Osteocyte (in vitro differentiated cells): ENCODE data around the gene CUZD1. TPM values are rescaled to one million over a fixed set of nuclear protein-coding genes. Genes with fewer than 3 reads are reported as not detected.
A peak's percentile ranks its signal among the peaks of the same experiment; 100 is the strongest.
"Not testable (repeated sequence)": the region's sequence is repeated elsewhere in the genome, so short reads cannot be mapped to it uniquely, and the experiment has no call there.

Experiments used
- DNase-seq: peaks from one replicate; pipeline ENCODE4 v3.0.0; 2021; ENCODE audit warnings: mixed read lengths; ENCODE audit not compliant: unreplicated experiment; ENCODE audit errors: extremely low spot score
- H3K27ac Mint-ChIP-seq: one replicate; pipeline ENCODE4 v1.8.0; 2021; ENCODE audit warnings: mild to moderate bottlenecking, mixed read lengths; ENCODE audit not compliant: unreplicated experiment
- H3K27me3 Mint-ChIP-seq: one replicate; pipeline ENCODE4 v1.8.0; 2021; ENCODE audit warnings: mixed read lengths; ENCODE audit not compliant: unreplicated experiment
- H3K36me3 Mint-ChIP-seq: one replicate; pipeline ENCODE4 v1.8.0; 2021; ENCODE audit warnings: mixed read lengths; ENCODE audit not compliant: unreplicated experiment
- H3K4me1 Mint-ChIP-seq: one replicate; pipeline ENCODE4 v1.8.0; 2021; ENCODE audit warnings: mixed read lengths; ENCODE audit not compliant: unreplicated experiment
- H3K4me3 Mint-ChIP-seq: one replicate; pipeline ENCODE4 v1.8.0; 2021; ENCODE audit warnings: mild to moderate bottlenecking, moderate library complexity, mixed read lengths; ENCODE audit not compliant: unreplicated experiment
- H3K9me3 Mint-ChIP-seq: one replicate; pipeline ENCODE4 v1.8.0; 2021; ENCODE audit warnings: mixed read lengths; ENCODE audit not compliant: unreplicated experiment
- CTCF ChIP-seq: fragments of 200-600 bp; sonication (generic); IDR thresholded peaks from 2 replicates; pipeline ENCODE4 v1.5.0; 2021; ENCODE audit warnings: antibody characterized with exemption, mild to moderate bottlenecking, moderate library complexity
- total RNA-seq: library from RNA; stranded (reverse); gene quantifications from 2 replicates; pipeline ENCODE4 v1.2.1, GENCODE V29; 2021

Gene CUZD1
- total RNA-seq, 1 donor from 2014 or later = 0.30 TPM

GRCh38 chr10:122866757-122867482 is 21.3 kb upstream of the CUZD1 start:
- DNase-seq, H3K4me3 Mint-ChIP-seq, H3K9me3 Mint-ChIP-seq, H3K27ac Mint-ChIP-seq, H3K27me3 Mint-ChIP-seq, H3K36me3 Mint-ChIP-seq: not testable (repeated sequence)
- peaks cover 24% of the 10 kb centered on the region for H3K4me1 Mint-ChIP-seq

- no peaks in the 10 kb centered on the region for H3K27me3 Mint-ChIP-seq
- no peaks in the 10 kb centered on the region for H3K36me3 Mint-ChIP-seq
- H3K27ac Mint-ChIP-seq = peak overlapping the region; percentile 70
- DNase-seq = no peak
- no peak overlapping the region for H3K4me3 Mint-ChIP-seq
- no peak for TF ChIP-seq CTCF
- H3K4me1 Mint-ChIP-seq = peaks cover 32% of the 10 kb centered on the region
- H3K9me3 Mint-ChIP-seq = peaks cover 4% of the 10 kb centered on the region
These were observed 19.2 kb upstream of the CUZD1 start for GRCh38 chr10:122864901-122865300.

- H3K4me1 Mint-ChIP-seq = peaks cover 32% of the 10 kb centered on the region
- no peak for TF ChIP-seq CTCF
- no peaks in the 10 kb centered on the region for H3K9me3 Mint-ChIP-seq
- DNase-seq = no peak
- no peaks in the 10 kb centered on the region for H3K36me3 Mint-ChIP-seq
- H3K4me3 Mint-ChIP-seq = no peak overlapping the region
- peak overlapping the region; percentile 70 for H3K27ac Mint-ChIP-seq
- H3K27me3 Mint-ChIP-seq = no peaks in the 10 kb centered on the region
These were observed 18.5 kb upstream of the CUZD1 start for GRCh38 chr10:122864194-122864592.

GRCh38 chr10:122863216-122864193 is 17.8 kb upstream of the CUZD1 start:
- H3K9me3 Mint-ChIP-seq = no peaks in the 10 kb centered on the region
- H3K27me3 Mint-ChIP-seq = no peaks in the 10 kb centered on the region
- no peak overlapping the region for H3K4me3 Mint-ChIP-seq
- no peak for TF ChIP-seq CTCF
- no peaks in the 10 kb centered on the region for H3K36me3 Mint-ChIP-seq
- H3K4me1 Mint-ChIP-seq = peaks cover 32% of the 10 kb centered on the region
- peak overlapping the region; percentile 23 for H3K27ac Mint-ChIP-seq
- DNase-seq = no peak

GRCh38 chr10:122861711-122862161 is 16.1 kb upstream of the CUZD1 start:
- Mint-ChIP-seq H3K27me3 (no peaks in the 10 kb centered on the region), H3K4me3 (no peak overlapping the region), H3K27ac (no peak overlapping the region), H3K9me3 (no peaks in the 10 kb centered on the region), H3K36me3 (no peaks in the 10 kb centered on the region), H3K4me1 (peaks cover 32% of the 10 kb centered on the region)
- no peak for TF ChIP-seq CTCF
- no peak for DNase-seq
